Stimulated activated CD4-positive, alpha-beta T cell treated with anti-CD3 and anti-CD28 coated beads, Interleukin-15, amount 100 ng/mL, for 48 hours (primary cell): Measurements from ENCODE around the gene LPCAT1.

Source experiments
- DNase-seq, 2 donors: peaks; one replicate each; pipeline ENCODE4 v3.0.0-alpha.2; 2020; ENCODE audit warnings: low read depth in 2 of 2

The LPCAT1 gene

DNA sequence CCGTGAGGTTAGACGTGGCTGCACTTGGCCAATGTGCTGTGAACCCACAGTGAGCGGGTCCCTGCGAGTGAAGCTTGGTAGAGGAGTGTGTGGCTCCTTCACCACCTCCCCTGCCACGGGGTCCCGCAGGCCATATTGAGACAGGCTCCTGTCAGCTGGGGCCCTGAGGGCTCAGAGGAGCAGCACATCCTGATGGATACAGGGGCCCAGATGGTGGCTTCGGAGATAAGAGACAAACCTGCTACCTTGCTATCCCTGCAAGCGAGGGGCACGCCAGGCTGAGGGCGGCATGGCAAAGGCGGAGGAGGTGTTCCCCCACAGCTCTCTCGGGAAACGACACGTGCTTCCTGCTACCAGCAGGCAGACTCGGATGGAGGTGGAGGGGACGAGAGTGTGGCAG lies 111.6 kb downstream of the LPCAT1 start:
- DNase-seq: no peak
